ENCODE data around the gene RBBP5.

The RBBP5 gene

DNA sequence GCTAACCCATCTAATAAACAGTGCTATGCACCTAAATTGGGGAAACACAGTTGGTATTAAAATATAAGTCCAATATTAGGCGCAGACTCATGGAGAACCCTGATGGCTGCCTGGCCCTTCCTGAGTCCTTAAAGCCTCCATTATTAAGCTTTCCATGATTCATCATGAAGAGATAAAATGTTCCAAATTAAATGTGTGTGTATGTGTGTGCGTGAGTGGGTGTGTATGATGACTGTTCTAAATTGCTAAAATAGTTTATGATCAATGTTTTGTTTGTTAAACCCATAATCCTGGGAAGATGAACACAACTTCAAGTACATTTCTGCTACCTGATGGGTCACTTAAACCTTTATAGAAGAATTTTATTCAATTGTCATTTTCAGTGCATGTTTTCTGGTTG lies 6.3 kb upstream of the RBBP5 start:
- DNase-seq: no peak

DNA sequence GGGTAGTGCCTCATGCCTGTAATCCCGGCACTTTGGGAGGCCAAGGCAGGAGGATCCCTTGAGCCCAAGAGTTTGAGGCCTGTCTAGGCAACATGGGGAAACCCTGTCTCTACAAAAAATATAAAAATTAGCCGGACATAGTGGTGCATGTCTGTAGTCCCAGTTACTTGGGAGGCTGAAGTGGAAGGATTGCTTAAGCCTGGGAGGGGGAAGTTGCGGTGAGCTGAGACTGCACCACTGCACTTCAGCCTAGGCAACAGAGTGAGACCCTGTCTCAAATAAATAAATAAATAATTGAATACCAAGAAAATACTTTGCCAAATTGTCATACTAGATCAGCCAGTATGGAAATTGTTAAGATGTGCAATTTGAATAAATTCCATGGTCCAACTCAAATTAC lies 5.9 kb upstream of the RBBP5 start:
- DNase-seq: no peak

DNA sequence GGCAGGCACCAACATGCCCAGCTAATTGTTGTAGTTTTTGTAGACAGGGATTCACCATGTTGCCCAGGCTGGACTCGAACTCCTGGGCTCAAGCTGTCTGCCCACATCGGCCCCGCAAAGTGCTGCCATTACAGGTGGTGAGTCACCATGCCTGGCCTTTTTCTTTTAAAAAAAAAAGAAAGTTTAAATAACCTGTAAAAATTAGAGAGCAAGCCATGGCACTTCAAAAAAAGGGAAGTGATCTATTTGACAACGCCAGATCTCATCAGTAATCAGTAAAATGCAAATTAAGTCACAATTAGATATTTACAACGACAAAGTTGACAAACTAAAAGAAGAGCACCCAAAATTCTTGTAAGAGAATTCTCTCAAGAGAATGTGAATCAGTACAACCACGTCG lies 2.9 kb upstream of the RBBP5 start:
- DNase-seq: no peak

DNA sequence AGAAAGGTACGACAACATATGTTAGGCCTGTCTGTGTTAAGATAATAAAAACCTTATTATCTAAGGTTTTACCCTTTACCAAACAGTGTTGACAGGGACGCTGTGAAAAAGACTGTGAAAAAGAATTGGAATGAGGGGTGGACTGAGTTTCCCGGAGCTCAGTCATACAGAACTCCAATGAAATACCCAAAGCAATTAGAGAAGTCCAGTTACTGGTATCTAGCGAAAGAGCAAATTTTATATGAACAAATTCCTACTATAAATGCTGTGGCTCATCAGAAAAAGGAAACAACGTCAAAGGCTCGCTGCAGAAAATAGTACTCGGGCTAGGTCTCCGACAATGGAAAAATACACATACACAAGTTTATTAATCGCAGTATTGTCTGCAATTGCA lies 708 bp upstream of the RBBP5 start:
- no peak for DNase-seq

DNA sequence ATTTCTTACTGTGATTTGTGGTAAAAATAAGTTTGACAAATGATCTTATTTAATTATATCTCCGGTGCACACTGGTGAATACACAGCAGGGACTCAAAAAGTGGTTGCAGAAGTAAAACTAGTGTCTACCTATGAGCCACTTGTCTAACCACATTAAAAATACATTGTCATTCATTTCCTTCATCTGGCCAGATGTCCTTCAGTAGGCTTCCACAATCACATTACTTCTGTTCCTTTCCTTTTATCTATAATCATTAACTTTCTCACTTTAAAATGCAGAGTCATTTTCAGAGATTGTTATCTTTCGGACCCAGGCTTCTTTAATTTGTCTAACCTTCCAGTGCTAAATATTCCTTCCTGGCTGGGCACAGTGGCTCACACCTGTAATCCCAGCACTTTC lies 3.0 kb downstream of the RBBP5 start:
- DNase-seq: no peak

DNA sequence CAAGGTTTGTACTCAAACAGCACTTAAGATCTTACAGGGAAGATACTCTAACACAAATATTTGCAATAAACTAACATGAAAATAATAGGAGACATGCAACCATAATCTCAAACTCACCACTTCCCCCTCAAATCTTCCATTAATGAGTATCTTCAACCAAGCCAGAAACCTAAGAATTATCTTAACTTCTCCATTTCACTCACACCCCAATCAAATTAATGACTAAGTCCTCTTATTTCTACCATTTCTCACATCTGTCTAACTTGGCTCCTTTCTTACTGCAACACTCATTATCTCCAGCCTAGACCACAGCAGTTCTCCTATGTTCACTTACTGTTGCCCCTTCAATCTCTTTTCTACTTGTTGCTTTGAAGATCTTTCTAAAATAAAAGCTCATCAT lies 10.4 kb downstream of the RBBP5 start:
- DNase-seq: no peak

DNA sequence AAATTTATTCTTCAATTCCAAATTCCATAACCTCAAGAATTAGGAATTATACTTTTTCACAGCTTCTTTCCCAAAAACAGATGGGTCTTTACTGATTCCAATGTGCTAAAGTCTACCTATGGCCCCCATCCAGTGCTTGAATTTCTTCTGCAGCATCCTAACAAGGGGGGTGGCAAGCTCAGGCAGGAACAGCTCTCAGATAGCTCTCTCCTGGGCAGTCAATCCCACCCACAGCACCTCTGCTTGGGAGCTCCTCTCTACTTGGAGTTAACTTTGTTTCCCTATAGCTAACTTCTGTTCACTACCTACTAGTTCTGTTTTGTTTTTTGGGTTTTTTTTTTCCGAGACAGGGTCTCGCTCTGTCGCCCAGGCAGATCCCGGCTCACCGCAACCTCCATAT lies 12.1 kb downstream of the RBBP5 start:
- no peak for DNase-seq

DNA sequence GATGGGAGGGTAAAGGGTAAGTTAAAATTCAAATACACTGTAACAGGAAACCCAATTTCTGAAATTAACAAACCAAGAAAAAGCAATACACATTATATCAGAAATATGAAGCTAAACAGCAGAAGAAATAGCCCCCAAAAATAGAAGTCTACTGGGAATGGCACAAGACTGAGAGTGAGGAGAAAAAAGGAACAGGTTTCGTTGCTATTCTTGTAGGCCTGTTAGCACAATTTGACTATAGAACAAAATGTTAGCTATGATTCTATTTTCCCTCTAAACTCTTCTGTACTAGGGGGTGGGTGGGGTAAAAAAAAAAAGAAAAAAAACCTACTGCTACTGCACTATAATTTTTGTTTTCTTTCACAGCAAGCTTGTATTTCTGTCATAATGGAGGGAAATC lies 12.5 kb downstream of the RBBP5 start:
- no peak for DNase-seq

DNA sequence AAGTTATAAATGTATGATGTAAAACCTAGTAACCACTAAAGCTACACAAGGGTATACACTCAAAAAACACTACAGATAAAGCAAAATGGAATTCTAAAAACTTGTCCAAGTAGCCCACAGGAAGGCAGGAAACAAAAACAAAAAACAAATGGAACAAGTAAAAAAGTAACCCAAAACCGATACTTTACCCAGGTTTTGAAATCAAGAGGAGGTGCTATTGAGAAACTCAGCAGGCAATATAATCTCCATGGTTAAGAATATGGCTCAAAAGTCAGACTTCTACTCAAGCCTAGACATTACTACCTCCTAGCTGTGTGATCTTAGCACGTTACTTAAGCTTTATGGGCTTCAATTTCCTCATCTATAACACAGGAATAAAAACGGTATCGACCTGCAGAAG lies 13.3 kb downstream of the RBBP5 start:
- no peak for DNase-seq

DNA sequence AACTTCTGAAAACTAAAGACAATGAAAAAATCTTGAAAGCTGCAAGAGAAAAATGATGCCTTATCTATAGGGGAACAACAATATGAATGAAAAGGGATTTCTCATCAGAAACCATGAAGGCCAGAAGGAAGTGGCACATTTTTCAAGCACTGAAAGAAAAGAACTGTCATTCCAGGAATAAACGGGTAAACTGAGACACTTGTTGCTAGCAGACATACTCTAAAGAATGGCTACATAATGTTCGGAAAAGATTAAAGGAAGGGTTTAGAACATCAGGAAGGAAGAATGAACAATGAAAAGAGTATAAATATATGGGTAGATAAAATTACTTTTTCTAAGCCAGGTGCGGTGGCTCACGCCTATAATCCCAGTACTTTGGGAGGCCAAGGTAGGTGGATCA lies 14.5 kb downstream of the RBBP5 start:
- no peak for DNase-seq

DNA sequence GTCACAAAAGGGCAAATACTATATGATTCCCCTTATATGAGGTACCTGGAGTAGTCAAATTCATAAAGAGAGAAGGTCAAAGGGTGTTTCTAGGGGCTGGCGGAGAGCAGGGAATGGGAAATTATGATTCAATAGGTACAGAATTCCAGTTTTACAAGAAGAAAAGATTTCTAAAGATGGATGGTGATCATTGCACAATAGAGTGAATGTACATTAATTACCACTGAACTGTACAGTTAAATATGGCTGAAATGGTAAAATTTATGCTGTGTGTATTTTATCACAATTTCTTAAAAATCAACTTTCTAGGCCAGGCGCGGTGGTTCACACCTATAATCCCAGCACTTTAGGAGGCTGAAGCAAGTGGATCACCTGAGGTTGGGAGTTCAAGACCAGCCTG lies 19.4 kb downstream of the RBBP5 start:
- no peak for DNase-seq

DNA sequence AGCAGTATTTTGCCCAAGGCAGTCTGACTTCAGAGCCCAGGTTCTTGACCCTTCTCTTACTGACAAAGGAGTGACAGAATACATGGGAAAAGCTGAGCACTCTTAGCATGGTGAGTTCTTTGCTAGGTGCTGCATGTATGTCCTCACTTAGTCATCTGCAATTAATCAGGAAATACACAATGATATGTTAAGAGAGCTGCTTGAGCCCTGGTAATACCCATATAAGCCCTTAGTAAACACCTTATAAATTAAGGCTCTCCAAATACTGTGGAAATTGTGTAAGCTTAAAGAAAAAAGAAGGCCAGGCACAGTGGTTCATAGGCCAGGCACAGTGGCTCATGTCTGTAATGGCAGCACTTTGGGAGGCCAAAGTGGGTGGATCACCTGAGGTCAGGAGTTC lies 23.5 kb downstream of the RBBP5 start:
- DNase-seq: no peak

DNA sequence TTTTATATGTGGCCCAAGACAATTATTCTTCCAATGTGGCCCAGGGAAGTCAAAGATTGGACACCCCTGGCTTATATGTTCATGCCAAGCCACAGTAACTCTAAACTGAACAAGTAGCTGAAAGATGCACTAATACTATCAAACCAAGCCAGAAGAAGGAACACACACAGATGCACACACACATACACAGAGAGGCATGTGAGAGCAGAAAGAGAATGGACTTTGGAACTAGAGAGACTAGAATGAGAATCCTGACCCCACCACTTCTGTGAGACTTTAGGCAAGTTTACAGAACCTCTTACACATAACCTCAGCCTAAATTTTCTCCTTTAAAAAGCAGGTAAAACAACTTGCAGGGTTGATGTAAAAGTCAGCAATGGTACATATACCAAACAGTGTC lies 26.4 kb downstream of the RBBP5 start:
- no peak for DNase-seq

DNA sequence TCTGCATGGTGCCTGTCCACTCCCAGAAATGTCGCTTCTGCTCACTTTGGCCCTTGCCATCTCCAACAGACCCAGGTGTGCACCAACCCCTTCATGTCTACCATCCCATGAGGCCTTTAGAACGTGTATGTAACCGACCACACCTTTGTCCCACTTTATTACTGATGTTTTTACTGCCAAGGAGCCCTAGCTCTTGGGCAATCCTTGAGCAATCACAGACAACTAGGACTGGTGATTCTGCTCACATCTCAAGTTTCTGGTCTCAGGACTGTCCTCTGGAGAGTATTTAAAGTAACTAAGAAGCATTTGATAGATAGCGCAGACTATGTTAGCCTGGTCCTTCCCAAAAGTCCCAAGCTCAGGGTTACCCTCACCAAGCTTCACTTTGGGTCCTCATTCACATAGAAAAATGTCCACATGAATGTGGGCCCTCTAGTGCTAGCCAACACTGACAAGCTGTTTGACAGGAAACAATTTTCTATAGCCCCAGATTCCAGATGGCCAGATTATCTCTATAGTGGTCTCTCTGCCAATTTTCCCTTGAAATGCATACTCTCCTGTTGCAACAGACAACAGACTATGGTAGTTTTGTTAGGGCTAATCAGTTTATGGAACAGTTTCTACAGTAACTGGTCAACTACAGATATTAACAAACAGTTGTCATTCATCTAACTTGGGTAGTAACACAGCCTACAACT lies 30.6 kb downstream of the RBBP5 start:
- no peak for DNase-seq

DNA sequence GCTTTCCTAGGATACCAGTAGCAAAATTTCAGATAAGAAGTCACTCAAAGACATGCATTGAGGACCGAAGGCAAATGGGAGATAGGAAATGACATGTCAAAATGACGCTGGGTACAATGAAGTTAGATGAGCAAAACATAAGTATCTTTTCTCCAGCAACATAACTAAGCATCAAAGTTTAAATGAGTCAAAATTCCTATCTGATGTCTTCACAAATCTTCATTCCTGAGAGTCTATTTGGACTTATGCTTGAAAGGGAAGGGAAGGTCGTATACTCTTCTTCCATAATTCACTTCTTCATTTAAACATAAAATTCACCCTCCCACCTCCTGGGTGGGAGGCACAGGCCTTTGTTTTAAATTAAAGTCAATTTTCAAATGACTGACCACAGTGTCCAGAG lies 33.4 kb downstream of the RBBP5 start:
- no peak for DNase-seq

DNA sequence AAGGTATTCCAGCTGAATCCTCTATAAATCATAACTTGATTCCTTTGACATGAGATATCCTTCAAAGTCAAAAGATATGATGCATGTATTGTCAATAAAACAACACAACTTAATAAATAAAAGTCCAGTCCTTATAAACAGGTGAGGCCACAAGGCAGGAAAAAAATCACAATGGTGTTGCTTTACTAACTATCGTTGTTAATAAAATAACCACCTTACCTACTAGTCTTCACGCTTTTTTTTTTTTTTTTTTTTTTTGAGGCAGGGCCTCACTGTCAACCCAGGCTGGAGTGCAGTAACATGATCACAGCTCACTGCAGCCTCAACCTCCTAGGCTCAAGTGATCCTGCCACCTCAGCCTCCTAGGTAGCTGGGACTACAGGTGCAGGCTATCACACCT lies 37.4 kb downstream of the RBBP5 start, which contains the start of gene TMEM81:
Gene TMEM81, minus strand, starts transcription at position 101 of the 400 bp plus-strand sequence. CDS start 140 bp downstream, outside the sequence.
- no peak for DNase-seq

DNA sequence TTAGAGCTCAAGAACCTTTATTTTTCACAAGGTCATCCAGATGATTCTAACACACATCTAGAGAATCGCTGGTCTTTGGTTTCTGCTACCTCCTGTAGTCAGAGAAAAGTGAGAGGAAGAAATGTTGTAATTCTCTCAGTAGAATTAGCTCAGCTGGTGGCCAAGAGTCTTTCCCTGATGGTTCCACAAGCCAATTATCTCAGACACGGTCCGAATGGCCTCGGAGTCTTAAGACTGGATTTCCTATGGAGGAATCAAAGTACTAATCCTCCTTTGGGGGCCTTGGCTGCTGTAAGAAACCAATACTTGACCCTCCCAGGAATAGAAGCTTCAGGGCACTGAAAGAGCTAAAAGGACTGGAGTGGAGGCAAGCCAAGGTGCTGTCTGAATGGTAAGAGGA lies 39.3 kb downstream of the RBBP5 start:
- DNase-seq: no peak

DNA sequence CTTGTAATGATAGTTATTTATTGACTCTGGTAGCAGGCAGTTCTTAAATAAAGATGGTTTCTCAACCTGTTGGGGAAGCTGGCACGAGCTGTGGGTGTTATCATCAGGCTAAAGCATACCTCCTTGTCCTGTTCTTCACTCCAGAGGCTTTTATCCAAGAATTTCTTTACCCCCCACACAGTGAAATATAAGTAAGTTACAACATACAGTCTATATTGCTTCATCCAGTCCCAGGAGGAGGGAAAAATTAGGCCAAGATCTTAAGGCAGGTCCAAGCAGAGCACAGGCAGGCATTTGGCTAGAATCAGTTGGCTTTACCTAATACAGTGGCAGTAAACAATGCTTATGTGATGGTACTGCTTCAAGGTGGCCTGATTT lies 43.9 kb downstream of the RBBP5 start:
- DNase-seq: no peak

DNA sequence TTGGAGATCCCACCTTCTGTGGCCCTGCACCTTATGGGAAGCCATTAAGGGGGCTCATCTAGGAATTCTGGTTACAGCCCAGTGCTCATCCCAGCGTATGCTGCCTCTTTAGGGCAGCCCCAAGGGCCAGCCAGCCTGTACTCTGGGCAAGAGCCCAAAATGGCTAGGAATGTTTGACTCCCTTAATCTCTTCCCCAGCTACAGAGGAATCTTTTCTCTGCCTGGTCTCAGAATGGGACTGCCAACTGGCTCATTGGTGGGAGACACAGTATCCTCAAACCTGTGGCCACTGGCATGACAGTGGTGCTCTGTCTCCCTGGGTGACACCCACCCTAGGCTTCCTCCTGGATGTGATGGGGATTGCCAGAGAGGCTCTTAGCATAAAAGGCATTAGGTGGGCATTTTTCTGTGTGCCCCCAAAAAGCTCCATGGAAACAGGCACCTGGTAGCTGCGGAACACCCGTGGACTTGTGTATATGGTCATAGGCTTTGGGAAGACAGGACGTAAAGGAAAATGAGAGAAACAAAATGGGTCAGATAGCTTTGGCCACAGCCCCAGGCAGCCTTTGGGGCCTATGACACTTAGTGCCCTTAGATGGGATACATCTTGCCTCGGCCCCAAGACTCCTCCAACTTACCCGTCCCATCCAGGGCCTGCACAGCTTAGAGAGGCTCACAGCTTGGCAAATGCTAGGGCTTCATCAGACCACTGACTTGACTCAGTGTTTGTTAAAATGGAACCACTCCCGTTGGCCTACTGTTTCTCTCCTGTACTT lies 44.4 kb downstream of the RBBP5 start:
- no peak for DNase-seq

DNA sequence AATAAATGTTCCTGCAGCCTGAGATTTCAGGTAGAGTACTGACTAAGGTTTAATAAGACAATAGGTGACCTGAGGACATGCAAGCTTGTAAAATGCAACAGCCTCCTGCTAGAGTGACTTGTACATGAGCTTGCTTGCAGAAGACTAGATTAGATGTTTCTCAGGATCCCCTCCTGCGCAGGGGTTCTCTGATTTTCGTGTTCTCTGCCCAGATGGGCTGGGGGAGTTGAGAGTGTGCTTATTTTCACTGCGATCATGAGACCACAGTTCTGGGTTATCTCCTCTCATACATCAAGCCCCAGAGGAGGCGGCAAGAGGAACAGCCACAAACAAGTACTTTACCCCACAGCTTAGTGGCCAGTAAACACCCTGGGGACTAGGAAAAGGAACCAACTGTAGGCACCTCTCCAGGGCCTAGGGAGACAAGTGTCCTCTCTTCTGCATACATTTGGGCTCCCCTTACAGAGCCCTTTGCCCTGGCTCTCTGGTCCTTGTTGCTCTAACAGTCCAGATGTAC lies 45.5 kb downstream of the RBBP5 start:
- no peak for DNase-seq

DNA sequence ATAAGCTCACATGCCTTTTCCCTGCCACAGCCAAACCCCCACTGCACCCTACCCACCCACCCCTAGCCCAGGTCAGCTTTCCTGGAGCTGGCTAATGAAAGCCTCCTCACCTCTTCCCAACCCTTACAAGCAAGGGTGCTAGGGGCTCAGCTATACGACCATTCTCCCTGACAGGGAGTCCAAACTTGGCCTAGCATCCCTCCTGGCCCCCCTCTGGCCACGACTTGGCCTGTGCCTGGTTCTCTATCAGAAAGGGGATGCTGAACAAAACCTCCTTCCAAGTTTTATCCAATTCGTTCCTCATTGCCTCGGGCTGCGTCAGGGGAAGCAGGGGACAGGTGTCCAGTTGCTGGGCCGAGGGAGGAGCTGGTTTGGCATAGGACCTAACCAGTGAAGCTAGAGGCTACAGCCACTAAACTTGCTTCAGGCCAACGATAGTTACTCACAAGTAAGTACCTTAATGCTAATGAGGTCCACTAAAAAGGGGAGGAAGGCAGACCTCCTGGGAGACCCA lies 46.1 kb downstream of the RBBP5 start:
- no peak for DNase-seq

DNA sequence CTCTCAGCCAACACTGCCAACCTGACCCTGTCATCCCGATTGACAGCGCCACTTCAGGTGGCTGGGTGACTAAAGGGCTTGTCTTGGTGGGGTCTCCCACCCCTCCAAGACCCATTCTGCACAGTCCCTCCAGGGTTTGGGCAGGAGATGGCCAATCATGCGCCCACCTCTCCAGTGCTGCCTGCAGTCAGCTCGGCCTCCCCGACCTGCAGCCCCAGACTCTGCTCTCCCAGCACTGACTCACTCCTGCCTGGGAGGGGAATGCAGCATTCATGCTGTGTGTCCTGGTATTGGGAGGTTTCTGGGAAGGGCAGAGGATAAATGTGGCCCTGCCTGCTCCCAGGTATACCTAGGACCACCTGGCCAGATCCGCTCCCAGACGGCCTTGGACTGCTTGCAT lies 47.3 kb downstream of the RBBP5 start:
- no peak for DNase-seq

DNA sequence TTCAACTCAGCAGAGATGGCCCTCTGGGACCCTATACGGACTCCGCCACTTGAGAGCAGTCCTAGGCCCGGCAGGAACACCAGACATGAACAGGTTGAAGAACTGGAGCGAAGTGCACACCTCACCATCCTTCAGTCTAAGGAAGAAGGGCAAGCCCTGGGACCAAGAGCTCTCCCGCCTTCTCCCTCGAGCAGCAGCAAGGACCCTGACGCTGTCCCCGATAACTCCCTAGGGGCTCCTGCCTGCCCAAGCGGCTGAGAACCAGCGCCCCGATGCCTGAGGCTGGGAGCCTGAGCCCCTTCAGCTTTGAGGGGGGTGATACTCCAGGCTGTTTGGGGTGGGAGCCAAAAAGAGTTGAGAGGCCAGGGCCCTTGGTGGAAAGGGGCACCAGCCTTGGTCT lies 47.7 kb downstream of the RBBP5 start:
- DNase-seq: no peak

DNA sequence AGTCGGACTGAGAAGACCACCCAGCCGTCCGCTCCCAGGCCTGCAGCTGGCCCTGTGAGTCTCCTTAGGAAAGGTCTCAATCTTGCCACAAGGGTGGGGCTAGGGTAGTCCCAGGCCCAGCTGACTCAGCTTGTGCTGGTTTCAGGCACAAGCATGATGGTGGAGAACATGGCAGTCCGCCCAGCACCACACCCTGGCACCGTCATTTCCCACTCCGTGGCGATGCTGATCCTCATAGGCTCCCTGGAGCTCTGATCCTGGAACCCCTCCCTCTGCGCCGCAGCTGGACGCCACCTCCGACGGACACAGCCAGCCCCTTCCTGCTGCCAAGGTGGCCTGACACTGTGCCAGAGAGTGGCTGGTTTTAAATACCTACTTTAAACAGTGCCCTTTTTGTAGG lies 48.3 kb downstream of the RBBP5 start:
- no peak for DNase-seq
